Effector CD8-positive, alpha-beta T cell (primary cell): ENCODE measurements around the gene NUP58.
"Not testable (repeated sequence)": the region's sequence is repeated elsewhere in the genome, so short reads cannot be mapped to it uniquely, and the experiment has no call there.

ENCODE experiments used
- DNase-seq: peaks from one replicate; lab custom pipeline; 2025; lab: John Stamatoyannopoulos, UW

Gene NUP58

DNA sequence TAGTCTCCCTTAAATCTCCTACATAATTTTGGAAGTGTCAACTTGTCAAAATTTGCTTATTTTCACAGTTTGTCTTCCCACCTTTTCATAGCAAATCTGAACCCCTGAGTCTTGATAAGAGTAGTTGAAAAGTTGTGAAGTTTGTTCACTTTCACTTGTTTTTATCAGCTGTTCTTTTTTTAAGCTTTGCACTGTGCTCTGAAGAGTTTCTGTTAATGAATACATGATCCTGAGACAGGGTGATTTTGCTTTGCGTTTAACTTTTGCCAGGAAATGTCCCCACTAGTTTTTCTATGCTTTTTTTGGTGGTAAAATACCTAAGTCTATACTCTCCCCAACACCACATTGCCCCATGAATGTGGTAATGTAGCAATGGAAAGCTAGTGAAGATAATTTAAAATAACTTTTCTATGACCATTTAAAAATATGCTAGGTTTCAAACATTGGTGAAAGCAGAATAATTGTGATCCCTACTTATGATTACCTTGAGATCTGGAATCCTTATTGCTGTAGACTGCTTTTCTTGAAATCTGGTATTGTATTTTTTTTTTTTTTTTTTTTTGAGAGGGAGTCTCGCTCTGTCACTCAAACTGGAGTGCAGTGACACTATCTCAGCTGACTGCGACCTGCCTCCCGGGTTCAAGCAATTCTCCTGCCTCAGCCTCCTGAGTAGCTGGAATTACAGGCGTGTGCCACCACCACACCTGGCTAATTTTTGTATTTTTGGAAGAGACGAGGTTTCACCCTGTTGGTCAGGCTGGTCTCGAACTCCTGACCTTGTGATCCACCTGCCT, 5.4 kb downstream of the NUP58 start:
- DNase-seq: no peak

DNA sequence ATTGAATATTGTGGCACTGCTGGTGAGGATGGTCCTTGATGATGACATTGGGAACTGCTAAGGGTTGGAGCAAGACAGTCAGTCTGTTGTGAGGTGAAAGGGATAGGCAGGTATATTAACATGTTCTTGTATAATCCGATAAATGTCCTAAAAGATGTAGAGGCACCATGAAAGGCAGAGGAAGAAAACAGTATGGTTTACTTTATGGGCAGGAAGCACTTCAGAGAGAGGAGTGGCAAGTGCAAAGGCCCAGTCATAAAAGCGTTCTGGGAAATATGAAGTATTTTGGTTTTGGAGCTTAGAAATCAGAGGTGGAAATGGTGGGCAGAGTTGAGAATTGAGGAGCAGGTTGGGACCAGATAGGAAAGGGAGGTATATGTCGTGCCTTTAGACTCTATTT, 9.5 kb downstream of the NUP58 start:
- DNase-seq: no peak

DNA sequence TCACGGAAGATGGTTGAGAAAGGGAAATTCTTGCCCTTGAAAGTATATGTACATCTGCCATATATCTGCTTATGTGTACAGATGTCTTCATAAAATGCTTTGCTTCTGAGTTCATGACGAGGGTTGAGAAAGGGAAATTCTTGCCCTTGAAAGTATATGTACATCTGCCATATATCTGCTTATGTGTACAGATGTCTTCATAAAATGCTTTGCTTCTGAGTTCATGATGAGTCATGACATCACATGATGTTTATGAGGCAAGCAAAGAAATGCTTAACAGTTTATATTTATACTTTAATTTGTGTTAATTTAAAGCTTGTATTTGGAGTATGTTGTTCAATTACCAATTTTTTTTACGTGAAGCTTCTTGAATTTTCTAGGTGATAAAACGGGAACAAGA, 17.5 kb downstream of the NUP58 start:
- DNase-seq: not testable (repeated sequence)

DNA sequence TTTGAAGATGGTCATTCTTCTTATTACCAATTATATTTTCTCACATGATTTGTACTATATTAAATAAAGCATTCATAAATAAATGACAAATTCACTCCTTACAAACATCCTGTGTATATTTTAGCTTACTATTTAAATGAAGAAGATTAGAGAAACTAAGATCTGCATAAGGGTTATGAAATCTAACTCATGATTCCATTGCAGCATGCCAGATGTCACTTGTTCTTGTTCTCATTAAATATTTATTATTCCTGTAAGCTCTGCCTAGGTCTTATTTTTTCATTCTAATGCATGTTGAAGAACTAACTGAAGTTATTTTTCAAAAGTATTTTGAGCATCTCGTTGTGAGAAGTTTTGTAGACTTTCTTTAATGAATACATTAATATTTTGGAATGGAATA, 18.3 kb downstream of the NUP58 start:
- no peak for DNase-seq

DNA sequence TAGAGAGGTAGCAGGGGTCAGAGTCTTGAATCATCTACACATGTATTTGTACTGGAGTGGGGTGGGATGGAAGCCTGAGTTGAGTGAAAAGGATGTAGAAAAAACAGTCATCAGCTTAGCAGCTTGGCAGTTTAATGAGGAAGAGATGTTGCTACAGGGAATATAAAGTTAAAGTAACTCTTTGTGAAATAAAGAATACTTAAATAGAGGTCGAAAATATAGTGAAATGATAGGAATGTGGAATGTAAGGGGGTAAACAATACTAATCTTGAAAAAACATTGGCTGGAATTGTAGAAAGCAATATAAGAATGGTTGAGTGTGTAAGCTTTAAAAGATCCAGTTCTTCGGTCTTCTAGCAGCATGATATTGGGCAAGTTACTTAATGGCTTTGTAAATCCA, 22.7 kb downstream of the NUP58 start:
- DNase-seq: no peak

DNA sequence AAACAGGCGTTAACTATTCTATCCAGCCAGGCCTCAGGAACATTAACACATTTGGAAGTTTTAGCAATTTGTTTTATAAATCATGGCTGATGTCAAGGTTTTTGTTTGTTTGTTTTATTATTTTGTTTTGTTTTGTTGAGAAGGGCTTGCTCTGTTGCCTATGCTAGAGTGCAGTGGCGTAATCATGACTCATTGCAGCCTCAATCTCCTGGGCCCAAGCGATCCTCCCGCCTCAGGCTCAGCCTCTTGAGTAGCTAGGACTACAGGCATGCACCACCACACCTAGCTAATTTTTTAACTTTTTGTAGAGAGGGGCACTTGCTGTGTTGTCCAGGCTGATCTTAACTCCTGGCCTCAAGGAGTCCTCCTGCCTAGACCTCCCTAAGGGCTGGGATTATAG, 28.3 kb downstream of the NUP58 start:
- no peak for DNase-seq

DNA sequence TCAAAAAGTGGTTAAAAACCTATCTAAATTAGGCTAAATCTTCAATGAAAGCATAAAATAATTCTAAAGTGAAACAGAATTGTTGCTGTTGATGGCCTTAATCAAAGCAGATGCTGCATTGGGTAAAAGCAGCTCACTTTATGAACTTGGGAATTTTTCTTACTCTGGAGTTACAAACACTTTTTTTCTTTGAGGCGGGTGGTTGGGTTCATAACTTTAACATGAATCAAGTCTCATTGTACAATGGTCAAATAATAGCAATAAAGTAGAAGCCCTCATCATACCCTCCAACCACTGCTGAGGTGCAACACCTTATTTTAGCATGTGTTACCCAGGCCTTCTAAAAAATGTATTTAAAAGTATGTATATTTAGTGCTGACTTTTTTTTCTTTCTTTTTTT, 29.1 kb downstream of the NUP58 start:
- no peak for DNase-seq

DNA sequence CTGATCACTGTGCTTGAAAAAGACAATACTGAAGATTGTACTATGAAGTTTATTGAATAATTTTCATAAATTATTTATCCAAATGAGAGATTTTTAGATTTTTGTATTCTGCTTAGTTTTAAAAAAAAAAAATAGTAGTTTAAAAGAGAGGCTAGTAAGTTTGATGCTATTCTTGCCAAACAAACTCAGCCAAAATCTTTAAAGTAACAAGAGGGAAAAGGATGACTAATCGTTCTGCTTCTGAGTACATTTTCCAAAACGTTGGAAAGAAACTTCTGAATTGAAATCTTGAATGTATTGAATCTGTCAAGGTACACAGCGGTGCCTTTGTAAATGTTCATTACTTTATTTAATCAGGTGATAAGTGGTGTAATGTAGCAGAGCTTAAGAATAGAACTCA, 34.4 kb downstream of the NUP58 start:
- DNase-seq: no peak

DNA sequence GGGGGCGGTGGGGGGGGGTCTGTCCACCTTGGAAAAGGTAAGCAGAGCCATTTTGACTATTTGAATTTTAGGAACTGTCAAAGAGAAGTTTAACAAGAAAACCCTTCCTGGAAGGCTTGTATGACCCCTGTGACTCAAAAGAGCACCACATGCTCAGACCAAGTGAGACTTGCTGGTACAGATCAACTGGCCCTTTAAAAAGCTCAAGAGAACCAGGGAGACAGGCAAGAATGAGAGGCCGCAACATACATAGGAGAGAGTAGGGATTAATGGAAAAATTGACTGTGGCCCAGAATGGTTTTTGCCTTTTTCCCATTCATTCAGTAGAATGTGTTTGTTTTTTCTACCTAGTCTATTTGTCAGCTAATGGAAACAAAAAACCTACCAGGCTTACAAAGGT, 44.2 kb downstream of the NUP58 start:
- no peak for DNase-seq

DNA sequence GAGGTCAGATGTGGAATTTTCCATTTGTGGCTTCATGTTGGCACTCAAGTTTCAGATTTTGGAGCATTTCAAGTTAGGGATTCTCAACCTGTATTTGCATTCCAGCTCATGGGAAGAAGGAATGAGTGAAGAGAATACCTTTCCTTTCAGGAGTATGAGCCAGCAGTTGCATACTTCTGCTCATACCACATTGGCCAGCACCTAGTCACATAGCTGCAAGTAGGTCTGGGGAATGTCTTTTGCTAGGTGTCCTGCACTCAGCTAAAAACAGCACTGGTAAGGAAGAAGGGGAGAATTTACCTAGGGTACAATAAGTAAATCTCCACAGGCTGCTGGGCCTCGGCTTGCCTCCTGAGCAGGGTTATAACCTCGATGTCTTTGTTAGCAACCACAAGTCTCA, 45.7 kb downstream of the NUP58 start:
- no peak for DNase-seq

DNA sequence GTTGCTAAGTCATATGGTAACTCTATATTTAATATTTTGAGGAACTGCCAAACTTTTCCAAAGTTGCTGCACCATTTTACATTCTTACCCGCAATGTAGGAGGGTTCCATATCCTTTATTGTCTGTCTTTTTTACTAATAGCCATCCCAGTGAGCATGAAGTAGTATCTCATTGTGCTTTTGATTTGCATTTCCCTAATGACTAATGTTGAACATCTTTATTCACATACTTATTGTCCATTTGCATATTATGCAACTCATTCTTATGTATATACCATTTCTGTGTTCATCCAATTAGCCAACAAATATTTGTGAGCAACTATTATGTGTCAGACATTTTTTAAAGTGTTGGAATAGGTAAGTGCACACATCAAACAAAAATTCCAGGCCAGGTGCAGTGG, 50.0 kb downstream of the NUP58 start:
- no peak for DNase-seq

DNA sequence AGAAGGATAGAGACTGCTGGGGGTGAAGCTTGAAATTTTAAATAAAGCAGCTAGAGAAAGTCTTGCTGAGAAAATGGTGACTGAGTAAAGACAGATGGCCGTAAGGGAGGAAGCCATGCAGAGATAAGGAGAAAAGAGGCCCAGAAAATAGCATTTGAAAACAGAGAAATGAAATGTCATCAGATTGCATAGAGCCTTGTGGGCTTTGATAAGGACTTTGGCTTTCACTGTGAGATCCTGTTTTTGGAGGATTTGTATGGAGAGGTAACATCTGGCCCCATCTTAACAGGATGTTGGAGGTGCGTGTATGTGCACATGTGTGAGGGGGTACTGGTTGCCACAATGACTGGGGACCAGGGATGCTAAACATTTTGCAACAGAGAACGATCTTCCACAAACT, 50.8 kb downstream of the NUP58 start:
- DNase-seq: no peak

DNA sequence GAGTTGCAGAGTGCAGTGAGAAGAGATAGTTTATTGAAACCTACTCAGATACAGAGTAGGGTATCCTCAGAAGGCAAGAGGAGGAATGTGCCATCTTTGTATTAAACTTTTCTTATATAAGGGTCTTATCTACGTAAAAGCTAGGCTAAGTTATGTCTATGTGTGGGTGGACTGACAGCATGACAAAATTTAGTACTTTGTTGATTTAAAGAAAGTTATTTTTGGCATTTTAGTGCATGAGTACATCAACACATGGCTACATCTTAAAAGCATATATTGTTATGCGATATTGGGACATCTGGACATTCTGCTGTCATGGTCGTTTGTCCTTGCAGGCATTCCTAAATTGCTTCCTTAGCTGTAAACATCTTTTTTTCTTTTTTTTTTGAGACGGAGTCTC, 51.4 kb downstream of the NUP58 start:
- no peak for DNase-seq

DNA sequence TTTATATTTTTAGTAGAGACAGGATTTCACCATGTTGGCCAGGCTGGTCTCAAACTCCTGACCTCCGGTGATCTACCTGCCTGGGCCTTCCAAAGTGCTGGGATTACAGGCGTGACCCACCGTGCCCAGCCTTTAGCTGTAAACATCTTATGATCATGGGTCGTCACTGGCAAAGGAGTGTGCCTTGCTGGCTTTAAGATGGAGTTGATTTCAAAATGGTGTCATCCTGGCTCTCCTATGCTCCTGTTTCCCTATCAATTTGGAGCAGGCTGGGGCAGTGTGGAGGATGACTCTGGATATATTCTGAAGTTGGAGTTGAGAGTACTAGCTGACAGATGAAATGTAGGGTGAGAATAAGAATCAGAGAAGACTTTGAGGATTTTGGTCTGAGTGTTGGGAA, 51.9 kb downstream of the NUP58 start:
- no peak for DNase-seq

DNA sequence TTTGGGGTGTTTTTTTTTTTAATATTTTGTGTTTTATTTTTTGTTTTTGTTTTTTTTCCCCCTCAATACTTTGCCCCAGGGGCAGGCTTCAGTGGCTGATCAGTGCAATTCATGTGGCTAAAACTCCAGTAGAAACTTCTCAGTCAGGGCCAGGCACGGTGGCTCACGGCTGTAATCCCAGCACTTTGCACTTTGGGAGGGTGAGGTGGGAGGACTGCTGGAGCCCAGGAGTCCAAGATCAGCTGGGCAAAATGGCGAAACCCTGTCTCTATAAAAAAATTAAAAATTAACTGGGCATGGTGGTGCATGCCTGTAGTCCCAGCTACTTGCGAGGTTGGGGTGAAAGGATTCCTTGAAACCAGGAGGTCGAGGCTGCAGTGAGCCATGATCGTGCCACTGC, 53.0 kb downstream of the NUP58 start:
- no peak for DNase-seq

DNA sequence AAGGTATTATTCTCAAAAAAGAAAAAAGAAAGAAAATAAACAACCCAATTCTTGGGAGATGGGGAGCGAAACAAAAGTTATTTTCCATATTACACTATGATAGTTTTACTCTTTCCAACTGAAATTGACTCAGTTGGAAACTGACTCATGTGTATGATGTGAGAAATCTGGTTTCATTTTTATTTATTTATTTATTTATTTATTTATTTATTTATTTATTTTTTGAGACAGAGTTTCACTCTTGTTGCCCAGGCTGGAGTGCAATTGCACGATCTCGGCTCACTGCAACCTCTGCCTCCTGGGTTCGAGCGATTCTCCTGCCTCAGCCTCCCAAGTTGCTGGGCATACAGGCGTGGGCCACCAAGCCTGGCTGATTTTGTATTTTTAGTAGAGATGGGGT, 59.0 kb downstream of the NUP58 start:
- DNase-seq: not testable (repeated sequence)

DNA sequence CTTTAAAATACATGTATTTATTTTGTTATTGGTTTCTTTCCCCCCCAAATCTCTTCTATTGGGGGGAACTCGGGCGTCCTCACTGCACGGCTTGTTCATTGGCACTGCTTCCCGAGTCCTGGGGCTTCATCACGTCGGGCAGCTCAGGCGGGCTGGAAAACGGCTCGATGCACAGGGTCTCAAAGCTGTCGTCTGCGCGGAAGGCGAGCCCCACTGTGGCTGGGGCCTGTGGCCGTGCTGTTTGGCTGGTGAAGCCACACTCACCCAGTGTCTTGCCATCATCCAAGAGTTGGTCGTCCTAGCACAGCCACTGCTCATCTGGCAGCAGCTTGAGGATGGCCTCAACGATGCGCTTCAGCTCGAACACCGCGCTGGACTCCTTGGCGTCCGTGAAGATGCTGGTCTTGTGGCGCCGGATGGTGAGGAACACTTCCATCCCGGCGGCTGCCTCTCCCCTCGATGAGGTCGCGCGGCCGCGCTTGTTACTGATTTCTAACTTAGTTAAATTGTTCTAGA, 64.4 kb downstream of the NUP58 start:
- DNase-seq: no peak

DNA sequence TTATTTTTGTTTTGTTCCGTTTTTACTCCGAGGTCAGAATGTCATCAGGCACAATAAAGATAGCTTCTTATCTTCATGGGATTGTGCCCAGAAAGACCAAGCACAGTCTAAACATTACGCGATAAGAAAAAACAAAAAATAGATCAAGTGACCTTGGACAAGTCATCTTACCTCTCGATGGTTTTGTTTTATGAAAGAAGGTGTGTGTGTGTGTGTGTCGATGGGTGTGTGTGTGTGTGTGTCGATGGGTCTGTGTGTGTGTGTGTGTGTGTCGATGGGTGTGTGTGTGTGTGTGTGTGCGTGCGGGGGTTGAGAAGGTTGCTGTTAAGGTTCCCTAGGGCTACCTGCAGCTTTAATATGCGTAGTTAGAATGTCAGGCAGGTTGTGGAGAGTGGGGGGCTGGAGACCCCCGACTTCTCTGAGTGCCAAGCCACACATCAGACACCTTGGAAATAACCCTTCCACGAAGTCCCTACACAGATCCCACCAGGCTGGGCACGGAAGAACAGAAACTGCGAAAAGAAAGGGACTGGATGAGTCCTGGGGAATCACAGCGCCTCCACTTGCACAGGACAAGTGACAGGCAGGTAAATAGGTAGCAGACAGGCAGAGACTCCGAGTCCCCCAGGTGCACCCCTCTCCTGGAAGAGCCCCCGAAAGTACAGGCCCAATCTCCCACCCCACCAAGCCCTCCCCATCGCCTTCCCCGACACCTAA, 69.9 kb downstream of the NUP58 start:
- no peak for DNase-seq

DNA sequence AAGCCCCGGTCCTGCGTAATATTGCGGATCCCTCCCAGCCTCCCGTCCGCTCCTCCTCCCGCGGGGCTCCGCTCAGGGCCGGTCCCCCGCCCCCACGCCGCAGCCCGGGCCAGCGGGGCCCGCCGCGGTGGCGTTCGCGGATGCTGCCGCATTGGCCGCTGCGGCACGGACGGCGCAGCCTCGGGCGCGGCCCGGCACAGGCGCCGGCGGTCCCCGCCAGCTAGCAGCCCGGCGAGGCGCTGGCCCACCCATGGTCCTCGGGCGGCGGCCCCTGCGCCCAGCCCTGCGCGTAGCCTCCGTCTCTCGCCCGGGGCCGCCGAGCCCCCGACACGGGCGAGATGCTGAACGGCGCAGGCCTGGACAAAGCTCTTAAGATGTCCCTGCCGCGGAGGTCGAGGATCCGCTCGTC, 70.5 kb downstream of the NUP58 start, which contains the start of gene ATP8A2:
ATP8A2 (plus strand) TSS at position 100 of the 409 bp plus-strand sequence; CDS start at position 339, 239 bp downstream.
- no peak for DNase-seq

DNA sequence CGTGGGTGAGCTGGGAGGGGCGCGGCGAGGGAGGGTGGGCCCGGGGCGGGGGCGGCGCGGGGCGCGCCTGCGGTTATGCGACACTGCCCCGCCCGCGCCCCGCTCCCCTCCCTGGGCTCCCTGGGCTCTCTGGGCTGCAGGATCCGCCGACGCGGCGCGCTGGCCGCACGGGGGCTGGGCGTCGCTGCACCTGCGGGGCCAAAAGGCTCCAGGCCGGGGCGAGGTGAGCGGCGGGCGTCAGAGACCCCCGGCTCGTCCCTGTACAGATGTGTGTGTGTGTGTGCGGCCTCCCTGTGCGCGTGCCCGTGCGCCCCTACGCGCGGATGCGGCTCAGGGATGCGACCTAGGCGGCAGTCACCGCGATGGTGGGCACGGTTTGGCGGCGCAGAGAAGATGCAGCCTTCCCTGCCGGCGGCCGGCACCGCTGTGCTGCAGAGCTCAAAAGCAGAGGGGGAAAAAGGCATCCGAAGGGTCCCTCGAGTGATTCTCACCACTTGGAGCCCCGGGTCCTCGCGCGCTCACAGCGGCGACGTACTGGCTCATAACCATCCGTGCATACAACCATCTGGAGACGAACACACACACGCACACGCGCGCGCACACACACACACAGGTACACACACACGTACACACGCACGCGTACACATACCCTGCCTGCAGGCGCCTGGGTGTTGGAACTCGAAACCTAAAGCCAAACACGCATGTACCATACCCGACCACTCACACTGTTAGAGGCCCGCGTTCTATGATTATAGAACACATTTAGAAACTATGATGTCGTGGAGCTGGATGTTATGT, 71.1 kb downstream of the NUP58 start:
- no peak for DNase-seq

DNA sequence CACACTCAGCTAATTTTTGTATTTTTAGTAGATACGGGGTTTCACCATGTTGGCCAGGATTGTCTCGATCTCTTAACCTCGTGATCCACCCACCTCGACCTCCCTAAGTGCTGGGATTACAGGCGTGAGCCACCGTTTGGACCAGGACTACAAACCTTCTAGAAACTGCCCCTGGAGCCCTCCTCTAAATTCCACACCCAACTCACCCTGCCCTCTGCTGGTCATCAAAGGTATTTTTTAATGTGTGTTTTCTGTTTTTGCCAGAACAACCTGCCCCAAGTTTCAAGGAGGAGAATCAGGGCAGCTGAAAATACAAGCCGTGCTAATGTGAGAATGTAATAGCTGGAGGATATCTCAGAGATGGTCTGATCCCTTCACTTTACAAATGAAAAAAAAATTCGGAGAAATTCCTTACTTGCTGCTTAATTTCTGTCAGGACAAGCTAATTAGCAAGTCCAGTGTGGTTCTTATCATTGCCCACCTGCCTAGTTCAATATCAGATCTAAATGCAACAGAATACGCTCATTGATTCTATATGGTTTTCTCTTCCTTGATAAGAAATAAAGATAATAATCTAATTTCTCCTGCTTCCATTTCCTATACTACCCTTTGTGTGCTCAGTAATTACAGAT, 74.4 kb downstream of the NUP58 start:
- DNase-seq: no peak
